Erythroblast (primary cell): ENCODE measurements around the gene ATP13A2.

Source experiments
- DNase-seq, 2 experiments: peaks; one replicate each; lab custom pipeline; 2025; lab: John Stamatoyannopoulos, UW
- GATA1 ChIP-seq: IDR thresholded peaks from 2 replicates; pipeline ENCODE4 v1.6.1; 2011; ENCODE audit warnings: low read depth, mild to moderate bottlenecking, control low read depth, low read length, moderate library complexity
- POLR2A ChIP-seq: IDR thresholded peaks from 2 replicates; pipeline ENCODE4 v1.6.1; 2011; ENCODE audit warnings: mild to moderate bottlenecking, low read length

The ATP13A2 gene

GRCh38 chr1:17047924-17048323, 36.2 kb upstream of the ATP13A2 start:
- no peak for TF ChIP-seq GATA1
- no peak for TF ChIP-seq POLR2A
- DNase-seq: no peak

GRCh38 chr1:17046334-17046657, 34.6 kb upstream of the ATP13A2 start:
- no peak for TF ChIP-seq POLR2A
- TF ChIP-seq GATA1: no peak
- no peak for DNase-seq

GRCh38 chr1:17045634-17046333, 34.1 kb upstream of the ATP13A2 start:
- no peak for TF ChIP-seq GATA1
- peak; percentile 52 to 60 for DNase-seq

- TF ChIP-seq POLR2A: no peak
- DNase-seq: peak in 1 of 2 experiments; percentile 23
Measured at GRCh38 chr1:17045150-17045549, 33.4 kb upstream of the ATP13A2 start.

- no peak for TF ChIP-seq POLR2A
- no peak for TF ChIP-seq GATA1
Measured at GRCh38 chr1:17043676-17044075, 31.9 kb upstream of the ATP13A2 start.

GRCh38 chr1:17040135-17040534, 28.4 kb upstream of the ATP13A2 start:
- no peak for TF ChIP-seq POLR2A
- TF ChIP-seq GATA1: no peak
- DNase-seq: no peak

More at GRCh38 chr1:17043676-17044075, 31.9 kb upstream of the ATP13A2 start:
- DNase-seq: no peak

GRCh38 chr1:17039522-17039921, 27.8 kb upstream of the ATP13A2 start:
- no peak for TF ChIP-seq POLR2A
- no peak for TF ChIP-seq GATA1
- DNase-seq: no peak

- no peak for TF ChIP-seq GATA1
- TF ChIP-seq POLR2A: no peak
- DNase-seq: no peak
Measured at GRCh38 chr1:17033481-17033880, 21.8 kb upstream of the ATP13A2 start.

- no peak for TF ChIP-seq POLR2A
- no peak for TF ChIP-seq GATA1
- no peak for DNase-seq
Measured at GRCh38 chr1:17032741-17033140, 21.0 kb upstream of the ATP13A2 start.

- DNase-seq: no peak
- no peak for TF ChIP-seq POLR2A
- TF ChIP-seq GATA1: no peak
Measured at GRCh38 chr1:17031436-17031835, 19.7 kb upstream of the ATP13A2 start.

GRCh38 chr1:17030206-17030605, 18.5 kb upstream of the ATP13A2 start:
- TF ChIP-seq GATA1 (no peak), POLR2A (no peak)
- no peak for DNase-seq

- DNase-seq: no peak
- no peak for TF ChIP-seq POLR2A
- TF ChIP-seq GATA1: no peak
Measured at GRCh38 chr1:17028662-17029188, 17.0 kb upstream of the ATP13A2 start.

GRCh38 chr1:17027900-17028299, 16.2 kb upstream of the ATP13A2 start:
- TF ChIP-seq POLR2A (no peak), GATA1 (no peak)
- no peak for DNase-seq

- DNase-seq: no peak
- no peak for TF ChIP-seq GATA1
- no peak for TF ChIP-seq POLR2A
Measured at GRCh38 chr1:17027403-17027802, 15.7 kb upstream of the ATP13A2 start.

- TF ChIP-seq POLR2A: no peak
- no peak for TF ChIP-seq GATA1
- no peak for DNase-seq
Measured at GRCh38 chr1:17024721-17025120, 13.0 kb upstream of the ATP13A2 start.

- no peak for DNase-seq
- no peak for TF ChIP-seq POLR2A
- TF ChIP-seq GATA1: no peak
Measured at GRCh38 chr1:17023573-17023972, 11.8 kb upstream of the ATP13A2 start.
